Thyroid gland (tissue), 4 donors: Measurements from ENCODE around the gene GDPD3.

Source experiments
- CTCF ChIP-seq, 6 experiments: fragments of 200-600 bp in 3 of 6; fragments of 450-650 bp in 3 of 6; sonication (generic) in 3 of 6; IDR thresholded peaks; one replicate each; pipeline ENCODE4 v1.5.1; 2016 to 2019; ENCODE audit warnings: antibody characterized with exemption in 6 of 6, mild to moderate bottlenecking in 2 of 6, inconsistent platforms in 1 of 6, moderate library complexity in 1 of 6
- POLR2A ChIP-seq, 2 donors: fragments of 450-650 bp; IDR thresholded peaks; one replicate each; pipeline ENCODE4 v1.6.1; 2017; ENCODE audit warnings: antibody characterized with exemption in 2 of 2, mild to moderate bottlenecking in 2 of 2, moderate library complexity in 1 of 2

- TF ChIP-seq CTCF (IDR thresholded peaks at IDR 0.05) (no peak), POLR2A (IDR thresholded peaks at IDR 0.05) (no peak)
These were observed 37.8 kb upstream of the GDPD3 start for GRCh38 chr16:30151091-30151490.
